Fibroblast of lung (primary cell): ENCODE measurements around the gene PDLIM7.

Source experiments
- CTCF ChIP-seq, 2 donors: IDR thresholded peaks in 1 of 2; conservative IDR thresholded peaks in 1 of 2; 1 replicate in 1 of 2; 2 replicates in 1 of 2; pipeline ENCODE4 v1.5.1; 2011 to 2012; ENCODE audit warnings: low read length in 2 of 2, control low read depth in 1 of 2, inconsistent platforms in 1 of 2, low read depth in 1 of 2, mild to moderate bottlenecking in 1 of 2
- EZH2 ChIP-seq: IDR thresholded peaks from 2 replicates; pipeline ENCODE4 v1.5.1; 2012; ENCODE audit warnings: low read length, control low read depth, mild to moderate bottlenecking; ENCODE audit errors: missing control alignments

- TF ChIP-seq CTCF (conservative IDR thresholded peaks at IDR 0.05 in 1 of 2, IDR thresholded peaks at IDR 0.05 in 1 of 2; ENCODE audit: low read depth in 1 of 2, low read length in 2 of 2) (no peak), EZH2 (no peak)
These were observed 61.4 kb downstream of the PDLIM7 start for GRCh38 chr5:177435847-177436536.
